Skeletal muscle cell (primary cell): ENCODE measurements around the gene GRK1.

Experiments
- DNase-seq: peaks from one replicate; pipeline ENCODE4 v3.0.0-alpha.2; 2010; ENCODE audit warnings: low read depth
- H3K4me3 ChIP-seq: 2 replicates; pipeline ENCODE4 v1.5.1; 2011; ENCODE audit warnings: low read depth, mild to moderate bottlenecking, control low read depth, low read length, moderate library complexity

GRK1 gene

DNA sequence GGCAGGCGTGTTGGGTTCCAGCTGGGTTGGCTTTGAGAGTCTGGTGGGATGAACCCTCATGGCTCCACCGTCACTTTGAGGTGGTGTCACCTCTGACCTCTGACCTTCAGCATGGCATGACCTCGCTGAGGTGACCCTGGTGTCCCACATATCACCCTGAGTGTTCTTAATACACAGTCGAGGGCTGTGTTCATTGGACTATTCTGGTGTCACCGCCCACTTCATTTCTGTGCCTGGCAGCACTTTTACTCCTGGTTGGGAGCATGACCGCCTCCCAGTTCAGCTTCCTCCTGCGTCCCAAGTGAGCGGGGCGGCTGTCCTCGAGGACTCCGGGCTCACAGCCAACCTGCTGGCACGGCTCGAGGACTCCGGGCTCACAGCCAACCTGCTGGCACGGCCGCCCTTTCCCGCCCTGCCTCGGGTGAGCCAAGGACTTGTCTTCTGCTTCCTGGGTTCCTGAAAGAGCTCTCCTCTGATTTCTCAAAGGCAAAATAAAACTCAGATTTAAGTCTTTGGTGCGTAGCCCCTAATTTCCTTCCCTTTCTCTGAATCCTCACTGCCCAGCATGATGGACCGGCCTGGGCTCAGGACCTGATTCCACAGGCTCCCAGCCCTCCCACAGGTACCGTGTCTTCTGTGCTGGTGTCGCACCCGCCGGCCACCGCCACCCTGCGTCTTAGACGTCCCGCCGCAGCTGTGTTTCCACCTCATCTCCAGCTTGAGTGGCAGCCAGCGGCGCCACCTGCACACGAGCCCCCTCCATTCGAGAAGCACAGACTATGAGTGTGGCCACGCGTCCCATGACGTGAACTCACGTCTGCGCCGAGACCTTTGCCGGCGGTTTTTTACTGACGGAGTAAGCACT is 19.4 kb upstream of the GRK1 start:
- H3K4me3 ChIP-seq = no peak overlapping the region
- DNase-seq = no peak

DNA sequence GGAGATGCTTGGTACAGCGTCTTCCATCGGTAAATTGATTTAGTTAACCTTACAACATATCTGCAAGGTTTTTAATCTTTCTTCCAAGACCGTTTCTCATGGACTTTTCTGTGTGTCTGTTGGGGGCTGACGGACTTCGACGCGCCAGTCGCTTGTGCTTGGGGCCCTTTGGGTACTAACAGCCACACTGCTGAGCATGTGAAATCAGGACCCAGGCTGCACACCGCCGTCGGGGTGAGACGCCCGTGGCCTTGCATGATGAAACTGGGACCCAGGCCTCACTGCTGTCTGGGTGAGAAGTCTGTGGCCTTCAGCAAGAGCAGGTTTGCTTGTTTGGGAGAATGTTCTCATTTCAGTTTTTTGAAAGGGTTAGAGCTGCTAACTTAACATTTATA is 18.8 kb upstream of the GRK1 start:
- no peak overlapping the region for H3K4me3 ChIP-seq
- DNase-seq = no peak

GRCh38 chr13:113649212-113649611 is 17.8 kb upstream of the GRK1 start:
- no peak for DNase-seq
- no peak overlapping the region for H3K4me3 ChIP-seq

DNA sequence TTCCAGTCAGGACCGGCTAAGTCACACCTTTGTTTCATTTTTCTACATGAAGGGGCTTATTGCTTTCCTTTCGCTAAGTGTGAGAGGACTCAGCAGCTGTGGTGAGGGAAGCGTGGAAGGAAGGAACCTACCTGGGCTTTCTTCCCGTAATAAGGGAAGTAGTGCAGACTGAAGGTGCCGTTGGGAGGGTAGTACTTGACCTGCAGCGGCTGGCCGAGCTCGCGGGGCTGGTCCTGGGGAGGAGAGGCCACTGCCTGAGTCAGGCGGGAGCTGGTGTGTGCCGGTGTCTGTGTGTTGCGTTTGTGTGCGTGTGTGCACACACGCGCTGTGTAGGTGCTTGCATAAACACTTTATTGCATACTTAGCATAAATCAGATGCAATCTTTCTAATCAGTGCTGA is 16.7 kb upstream of the GRK1 start:
- H3K4me3 ChIP-seq = no peak overlapping the region
- no peak for DNase-seq

- DNase-seq = no peak
- H3K4me3 ChIP-seq = no peak overlapping the region
Measured at GRCh38 chr13:113650731-113651148, 16.3 kb upstream of the GRK1 start.

GRCh38 chr13:113651511-113652403 is 15.3 kb upstream of the GRK1 start:
- no peak overlapping the region for H3K4me3 ChIP-seq
- DNase-seq = no peak

GRCh38 chr13:113652404-113653263 is 14.4 kb upstream of the GRK1 start:
- DNase-seq = no peak
- no peak overlapping the region for H3K4me3 ChIP-seq

GRCh38 chr13:113653264-113654174 is 13.5 kb upstream of the GRK1 start:
- no peak overlapping the region for H3K4me3 ChIP-seq
- DNase-seq = no peak

- no peak overlapping the region for H3K4me3 ChIP-seq
- DNase-seq = no peak
Measured at GRCh38 chr13:113654175-113654560, 12.9 kb upstream of the GRK1 start.

DNA sequence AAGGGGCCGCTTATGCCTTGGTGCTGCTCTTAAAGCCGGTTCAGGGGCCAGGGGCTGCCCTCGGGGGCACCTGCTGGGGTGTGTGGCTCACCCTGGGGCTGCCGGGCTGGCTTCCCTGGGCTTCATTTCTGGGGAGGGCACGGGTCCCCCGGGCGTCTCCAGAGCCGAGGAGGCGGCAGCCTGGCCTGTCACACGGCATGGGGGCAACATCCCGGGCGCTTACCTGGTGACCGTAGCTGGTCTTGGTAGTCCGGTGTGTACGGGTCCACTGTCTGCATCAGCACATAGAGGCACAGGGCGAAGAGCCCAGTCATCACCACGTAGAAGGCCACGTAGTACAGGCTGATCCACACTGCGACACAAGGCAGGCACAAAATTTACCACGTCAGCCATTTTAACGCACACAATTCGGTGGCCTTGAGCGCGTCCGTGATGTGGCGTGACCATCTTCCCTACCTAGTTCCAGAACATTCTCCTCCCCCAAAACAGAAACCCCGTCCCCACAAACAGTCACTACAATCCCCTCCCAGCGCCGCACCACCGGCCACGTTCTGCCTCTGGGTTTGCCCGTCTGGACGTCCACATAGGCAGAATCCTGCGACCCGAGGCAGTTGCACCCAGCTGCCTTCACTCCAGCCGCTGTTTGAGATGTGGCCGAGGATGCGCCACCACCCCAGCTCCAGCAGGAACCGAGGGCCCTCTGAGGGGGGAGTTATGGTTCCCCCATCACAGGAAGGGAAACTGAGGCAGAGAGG is 12.3 kb upstream of the GRK1 start:
- DNase-seq = no peak
- H3K4me3 ChIP-seq = no peak overlapping the region

GRCh38 chr13:113655346-113656002 is 11.5 kb upstream of the GRK1 start:
- H3K4me3 ChIP-seq = no peak overlapping the region
- no peak for DNase-seq

- no peak for DNase-seq
- H3K4me3 ChIP-seq = no peak overlapping the region
Measured at GRCh38 chr13:113656003-113656588, 10.9 kb upstream of the GRK1 start.

DNA sequence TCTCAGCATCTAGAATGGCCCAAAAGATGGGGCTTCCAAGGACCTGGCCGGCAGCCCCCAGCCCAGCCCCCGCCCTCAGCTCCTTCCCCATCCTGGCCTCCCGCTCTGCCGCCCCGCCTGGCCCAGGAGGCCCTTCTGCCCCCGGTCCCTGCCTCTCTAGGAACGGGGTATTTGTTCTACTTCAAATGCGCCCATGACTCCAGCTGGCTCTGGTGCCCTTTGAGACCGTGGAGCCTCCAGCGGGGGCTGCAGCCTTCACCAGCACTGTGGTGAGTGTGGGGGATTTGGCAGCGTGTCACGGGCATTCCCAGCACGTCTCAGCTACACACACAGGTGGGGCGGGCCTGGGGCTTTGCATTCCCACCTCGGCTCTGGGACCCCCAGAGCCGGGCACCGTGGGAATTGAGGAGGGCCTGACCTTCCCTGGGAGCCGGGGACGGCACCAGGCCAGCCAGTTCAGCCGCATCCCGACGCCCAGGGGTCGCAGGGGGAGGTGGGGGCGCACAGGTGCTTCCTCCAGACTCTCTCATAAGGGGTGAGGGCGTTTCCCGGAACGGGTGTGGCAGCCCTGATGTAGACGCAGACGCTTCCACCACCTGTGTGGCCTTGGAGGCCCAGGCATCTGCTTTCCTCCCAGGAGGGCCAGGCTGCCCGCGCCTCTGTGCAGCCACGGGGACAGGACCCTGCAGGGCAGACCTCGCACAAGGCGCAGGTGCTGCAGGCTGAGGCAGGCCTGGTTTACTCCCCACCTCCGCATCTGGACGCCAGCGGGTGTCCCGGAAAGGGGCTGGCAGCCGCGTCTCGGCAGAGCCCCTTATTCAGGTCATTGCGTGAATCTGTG is 10.0 kb upstream of the GRK1 start:
- DNase-seq = no peak
- H3K4me3 ChIP-seq = no peak overlapping the region

DNA sequence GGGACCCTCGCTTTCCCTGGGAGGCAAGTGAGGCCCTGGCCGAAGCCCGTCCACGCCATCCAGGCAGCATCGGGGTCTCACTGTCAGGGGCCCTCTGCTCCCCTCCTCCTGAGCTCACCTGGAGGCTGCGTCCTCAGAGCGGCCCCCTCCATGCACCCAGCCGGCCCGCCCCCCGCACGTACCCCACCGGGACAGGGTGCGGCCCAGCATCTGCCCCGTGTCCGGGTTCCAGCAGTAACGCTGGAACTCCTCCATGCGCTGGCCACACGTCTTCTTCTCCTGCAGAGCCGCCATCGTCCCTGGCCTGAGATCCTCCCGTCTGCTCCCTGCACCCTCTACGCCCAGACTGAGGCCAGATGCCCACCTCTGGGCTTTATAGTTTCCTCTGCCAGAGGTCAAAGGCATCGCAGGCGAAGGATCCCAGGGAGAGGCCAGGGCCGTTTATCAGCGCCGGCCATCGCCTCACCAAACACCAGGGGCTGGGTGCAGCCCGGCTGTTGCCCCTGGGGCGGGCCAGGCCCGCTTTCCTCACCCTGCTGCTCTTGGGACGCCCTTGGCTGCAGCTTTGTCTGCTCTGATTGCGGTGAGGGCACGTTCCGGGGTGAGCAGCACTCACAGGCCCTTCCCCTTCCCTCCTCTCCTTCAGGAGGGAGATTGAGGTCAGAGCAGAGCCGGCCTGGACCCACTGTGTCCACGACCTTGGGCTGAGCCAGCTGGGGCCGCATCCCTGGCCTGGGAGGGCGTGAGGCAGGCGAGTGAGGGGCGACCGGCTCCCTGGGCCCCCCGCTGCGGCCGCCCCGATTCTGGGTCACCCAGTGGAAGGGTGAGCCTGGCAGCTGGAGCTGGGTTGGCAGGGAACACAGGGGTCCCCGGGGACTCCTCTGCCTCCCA is 8.9 kb upstream of the GRK1 start, which contains the start of gene ATP4B:
Gene ATP4B, minus strand, starts transcription at position 348 of the 891 bp plus-strand sequence. Its CDS starts 54 bp downstream, at position 294.
- DNase-seq = no peak
- H3K4me3 ChIP-seq = no peak within 1 kb of the TSS

GRCh38 chr13:113658836-113659235 is 8.2 kb upstream of the GRK1 start:
- no peak overlapping the region for H3K4me3 ChIP-seq
- DNase-seq = no peak
